Hippocampal formation (tissue), 2 donors: Measurements from ENCODE around the gene PLA2G4E.

Experiments used
- DNase-seq, 2 donors: peaks; one replicate each; lab custom pipeline; 2025; lab: John Stamatoyannopoulos, UW

The PLA2G4E gene

DNA sequence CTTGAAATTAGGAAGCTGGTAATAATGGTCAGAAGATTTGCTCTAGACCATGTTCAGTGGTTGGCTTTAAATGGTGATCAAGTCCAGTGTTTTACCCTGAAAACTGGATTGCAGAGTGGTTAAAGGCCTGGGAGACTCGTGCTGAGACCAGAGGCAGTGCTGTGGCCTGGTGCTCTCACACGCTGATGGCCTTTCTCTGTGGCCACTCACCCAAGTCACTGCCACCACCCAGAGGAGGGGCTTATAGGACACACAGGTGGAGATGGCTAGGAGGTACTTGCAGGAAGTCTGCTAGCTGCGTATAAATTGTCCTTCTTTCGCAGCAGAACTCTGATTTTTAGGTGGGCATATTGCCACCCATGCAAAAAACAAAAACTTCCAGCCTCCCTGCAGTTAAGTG, 42.3 kb downstream of the PLA2G4E start:
- DNase-seq: no peak

GRCh38 chr15:41977757-41978383, 43.0 kb downstream of the PLA2G4E start:
- no peak for DNase-seq

- no peak for DNase-seq
Measured at GRCh38 chr15:41975669-41976068, 45.2 kb downstream of the PLA2G4E start.

DNA sequence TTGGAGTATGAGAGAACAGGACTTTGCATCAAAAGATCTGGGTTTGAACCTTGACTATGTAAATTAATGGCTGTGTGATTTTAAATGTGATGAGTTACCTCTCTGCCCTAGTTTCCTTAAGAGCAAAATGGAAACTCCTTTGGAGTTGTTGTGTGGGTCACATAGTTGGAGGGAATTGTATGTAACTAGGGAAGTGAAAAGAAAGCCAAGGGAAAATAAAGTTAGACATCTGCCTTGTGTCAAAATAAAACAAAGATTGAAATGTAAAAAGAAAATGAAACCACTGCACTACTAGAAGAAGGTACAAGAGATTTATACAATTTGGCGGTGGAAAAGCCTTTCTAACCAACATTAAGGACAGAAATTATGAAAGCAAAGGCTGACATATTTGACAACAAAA, 46.8 kb downstream of the PLA2G4E start:
- DNase-seq: no peak

DNA sequence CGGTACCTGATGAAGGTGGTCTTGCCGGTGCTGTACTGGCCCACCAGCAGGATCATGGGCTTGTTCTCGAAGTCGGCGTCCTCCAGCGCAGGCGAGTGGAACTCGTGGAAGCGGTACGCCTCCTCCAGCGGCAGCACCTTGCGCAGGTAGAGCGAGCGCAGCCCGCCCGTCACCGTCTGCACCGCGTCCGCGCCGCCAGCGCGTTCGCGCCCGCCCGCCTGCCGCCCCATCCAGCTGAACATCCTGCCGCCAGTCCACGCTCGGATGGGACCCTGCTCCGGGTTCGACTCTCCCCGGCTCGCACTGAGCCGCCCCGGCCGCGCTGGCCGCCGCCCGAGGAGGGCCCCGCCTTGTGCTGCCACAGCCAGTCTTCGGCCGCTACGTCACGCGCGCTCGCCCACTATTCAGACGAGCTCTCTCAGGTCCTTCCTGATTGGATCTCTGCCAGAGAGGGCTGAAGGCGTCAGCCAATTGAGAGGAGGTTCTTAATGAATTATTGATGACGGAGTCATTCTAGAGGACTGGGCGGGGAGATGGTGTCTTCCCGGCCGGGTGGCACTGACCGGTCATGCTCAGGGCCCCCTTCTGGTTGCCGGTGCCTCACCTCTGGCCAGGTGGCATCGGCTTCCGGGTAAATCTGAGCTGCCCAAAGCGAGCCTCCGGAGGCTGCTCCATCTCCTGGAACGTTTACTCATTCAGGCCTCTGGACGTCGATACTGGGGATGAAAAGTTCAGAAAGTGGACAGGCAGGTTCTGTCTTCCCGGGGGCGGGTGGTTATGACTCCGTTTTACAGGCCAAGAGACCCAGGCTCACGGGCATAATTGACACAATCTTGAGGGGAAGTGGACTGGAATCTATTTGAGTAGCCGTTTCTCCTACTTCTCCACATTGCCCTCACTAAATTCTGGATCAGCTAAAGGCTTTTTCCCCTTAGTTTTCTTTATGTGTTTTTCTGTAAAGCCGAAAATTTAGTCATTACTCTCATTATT, 48.3 kb downstream of the PLA2G4E start, which contains the start of gene EHD4:
Gene EHD4 (minus strand): TSS at position 305 of the 990 bp plus-strand sequence. CDS start 63 bp downstream, at position 242.
- peak; percentile 94 to 96 for DNase-seq

DNA sequence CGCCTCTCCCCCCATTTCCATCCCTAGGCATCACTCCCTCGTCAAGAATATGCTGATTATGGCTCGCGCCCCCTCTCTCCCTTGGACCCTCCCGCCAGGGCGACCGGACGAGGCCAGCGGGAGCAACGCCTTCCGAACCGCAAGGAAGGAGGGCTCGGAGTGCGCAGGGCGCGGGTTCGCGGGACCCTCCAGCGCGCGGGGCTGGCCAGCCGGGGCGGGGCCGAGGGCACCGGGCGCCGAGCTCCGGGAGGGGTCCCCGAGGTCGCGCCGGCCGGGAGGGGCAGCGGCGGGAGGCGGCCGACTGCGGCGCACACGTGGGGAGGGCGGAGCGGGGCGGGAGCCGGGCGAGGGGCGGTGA, 49.0 kb downstream of the PLA2G4E start:
- no peak for DNase-seq

GRCh38 chr15:41971089-41971894, 49.5 kb downstream of the PLA2G4E start:
- peak in 1 of 2 donors; percentile 22 for DNase-seq

GRCh38 chr15:41970456-41970855, 50.4 kb downstream of the PLA2G4E start:
- no peak for DNase-seq

DNA sequence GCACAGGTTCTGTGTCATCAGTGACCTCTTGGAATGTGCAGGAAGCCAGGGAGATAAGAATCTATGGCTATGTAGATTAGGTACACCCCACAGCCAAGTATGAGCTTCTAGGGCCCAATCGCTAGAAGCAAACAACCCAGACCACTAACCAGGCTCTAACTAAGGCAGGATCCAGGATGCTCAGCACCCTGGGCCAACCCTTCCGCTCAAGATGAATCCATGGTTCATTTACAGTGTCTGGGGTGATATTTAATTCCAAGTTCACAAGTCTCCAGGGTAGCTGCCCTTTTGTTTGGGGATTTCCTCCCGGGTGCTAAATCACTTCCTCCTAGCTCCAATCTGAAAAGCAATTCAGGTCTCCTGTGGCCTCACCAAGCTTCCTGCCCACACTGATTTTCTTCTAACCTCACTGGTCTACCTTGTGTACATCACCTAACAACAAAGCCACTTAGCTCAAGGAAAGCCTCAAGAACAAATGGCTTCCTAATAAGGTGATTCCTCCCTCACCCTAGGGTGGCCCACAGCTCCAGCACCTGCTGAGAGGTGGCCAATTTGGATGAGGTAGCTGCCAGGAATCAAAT, 50.9 kb downstream of the PLA2G4E start:
- peak in 1 of 2 donors; percentile 11 for DNase-seq

DNA sequence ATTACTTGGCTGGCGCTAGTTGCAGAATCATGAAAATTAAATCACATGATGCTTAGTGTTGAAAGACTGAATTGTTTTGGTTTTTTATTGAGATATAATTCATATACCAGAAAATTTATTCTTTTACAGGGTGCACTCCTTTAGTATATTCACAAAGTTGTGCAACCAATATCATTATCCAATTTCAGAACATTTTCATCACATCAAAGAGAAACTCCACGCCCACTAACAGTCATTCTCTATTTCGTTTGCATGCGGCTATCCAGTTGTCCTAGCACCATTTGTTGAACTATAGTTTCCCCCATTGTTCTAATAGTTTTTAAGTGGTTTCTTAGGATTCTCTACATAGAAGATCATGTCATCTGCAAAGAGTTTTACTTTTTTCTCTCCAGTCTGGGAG, 52.1 kb downstream of the PLA2G4E start:
- DNase-seq: no peak

DNA sequence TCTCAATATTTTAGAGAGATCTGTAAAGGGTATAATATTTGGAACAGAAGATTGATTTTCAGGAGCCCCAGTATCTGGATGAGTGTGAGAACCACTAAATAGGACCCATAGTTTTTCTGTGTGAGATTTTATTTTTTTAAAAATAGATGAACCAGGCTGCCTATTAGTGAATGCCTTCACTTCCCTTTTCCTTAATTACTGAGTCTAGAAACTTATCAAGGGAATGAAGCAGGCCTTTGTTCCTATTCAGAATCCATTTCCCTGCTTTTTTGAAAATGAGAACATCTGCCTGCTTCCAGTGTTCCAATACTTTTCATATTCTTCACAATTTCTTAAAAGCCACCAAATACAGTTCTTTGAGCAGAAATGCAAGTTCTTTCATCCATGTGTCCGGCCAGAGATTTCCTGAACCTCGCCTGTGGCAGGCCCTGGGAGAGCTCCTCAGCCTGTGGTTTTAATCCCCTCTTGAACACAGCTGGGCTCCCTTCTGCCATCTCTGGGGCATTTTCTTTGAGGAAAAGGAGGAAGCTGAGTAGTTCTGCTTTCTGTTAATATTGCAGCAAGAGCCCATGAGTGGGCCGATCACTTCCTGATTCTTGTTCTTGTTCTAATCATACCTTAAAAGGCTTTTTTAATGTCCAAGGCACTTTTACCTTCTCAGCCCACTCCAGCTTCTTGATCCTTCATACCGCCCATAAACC, 53.2 kb downstream of the PLA2G4E start:
- peak; percentile 10 to 21 for DNase-seq

DNA sequence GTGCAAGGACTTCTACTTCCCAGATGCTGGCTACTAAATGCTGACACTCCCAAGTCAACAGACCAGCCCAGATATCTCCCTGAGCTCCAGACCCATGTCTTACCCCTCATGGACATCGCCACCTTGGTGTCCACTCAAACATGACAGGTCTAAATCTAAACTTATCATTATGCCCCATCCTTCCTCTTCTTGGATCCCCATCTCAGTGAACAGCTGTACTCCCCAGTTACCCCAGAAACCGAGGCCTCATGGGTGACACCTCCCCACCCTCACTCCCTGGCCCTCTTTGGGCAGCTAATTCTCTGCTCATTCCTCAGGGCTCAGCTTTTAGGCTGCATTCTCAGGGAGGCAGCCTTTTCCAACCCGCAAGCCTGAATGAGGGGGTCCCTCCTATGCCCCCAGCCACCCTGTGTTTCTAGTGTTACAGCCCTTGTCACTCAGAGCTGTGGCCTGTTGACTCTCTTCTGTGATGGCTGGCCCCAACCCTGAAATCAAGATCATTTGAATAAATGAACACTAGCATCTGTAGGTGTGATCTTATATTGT, 53.8 kb downstream of the PLA2G4E start:
- no peak for DNase-seq

GRCh38 chr15:41966414-41966812, 54.4 kb downstream of the PLA2G4E start:
- no peak for DNase-seq

GRCh38 chr15:41965441-41966413, 55.1 kb downstream of the PLA2G4E start:
- no peak for DNase-seq

DNA sequence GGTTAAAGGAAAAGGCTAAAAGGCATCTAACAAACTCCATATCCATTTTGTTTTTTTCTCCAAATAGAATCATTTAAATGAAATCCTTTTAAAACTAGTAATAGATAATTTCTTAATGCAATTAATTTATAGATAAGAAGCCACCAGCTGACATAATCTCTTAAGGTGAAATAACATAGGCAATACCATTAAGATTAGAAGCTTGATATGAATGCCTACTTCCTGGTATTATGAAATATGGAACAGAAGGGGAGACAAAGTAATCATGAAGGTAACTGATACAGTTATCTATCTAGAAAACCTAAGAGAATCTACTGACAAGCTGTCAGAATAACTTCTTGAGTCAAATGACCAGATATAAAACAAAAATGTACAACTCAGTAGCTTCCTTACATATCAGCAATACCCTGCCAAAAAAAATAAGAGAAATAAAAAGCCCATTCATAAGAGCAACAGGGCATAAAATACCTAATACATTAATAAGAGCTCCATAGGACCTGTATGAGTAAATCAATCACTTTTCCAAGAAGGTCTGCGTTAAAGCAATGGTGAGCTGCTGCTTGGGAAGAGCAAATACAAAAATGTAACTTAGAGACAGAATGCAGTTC, 59.1 kb downstream of the PLA2G4E start:
- no peak for DNase-seq

DNA sequence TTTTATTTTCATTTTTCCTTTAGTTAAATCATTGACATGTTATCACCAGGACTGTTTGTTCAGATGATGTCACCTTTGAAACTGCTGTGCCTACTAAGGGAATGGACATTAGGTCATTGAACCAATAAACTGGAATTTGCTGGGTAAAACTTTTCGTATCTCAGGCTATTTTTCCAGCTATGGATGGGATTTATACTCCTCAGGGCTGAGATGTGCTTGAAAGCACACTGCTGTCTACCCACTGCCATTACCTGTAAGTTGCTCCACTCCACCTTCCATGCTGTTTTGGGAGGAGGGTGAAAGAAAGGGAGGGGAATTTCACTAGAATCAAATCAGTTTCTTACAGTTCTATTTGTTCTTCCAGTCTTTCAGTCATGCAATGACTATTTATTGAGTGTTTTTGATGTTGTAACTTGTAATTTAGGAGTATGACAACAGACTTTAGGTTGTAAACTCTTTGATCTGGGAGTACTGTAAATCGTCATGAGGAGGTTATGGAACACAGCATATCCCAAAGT, 59.8 kb downstream of the PLA2G4E start:
- no peak for DNase-seq

- no peak for DNase-seq
Measured at GRCh38 chr15:41958002-41958420, 62.8 kb downstream of the PLA2G4E start.

DNA sequence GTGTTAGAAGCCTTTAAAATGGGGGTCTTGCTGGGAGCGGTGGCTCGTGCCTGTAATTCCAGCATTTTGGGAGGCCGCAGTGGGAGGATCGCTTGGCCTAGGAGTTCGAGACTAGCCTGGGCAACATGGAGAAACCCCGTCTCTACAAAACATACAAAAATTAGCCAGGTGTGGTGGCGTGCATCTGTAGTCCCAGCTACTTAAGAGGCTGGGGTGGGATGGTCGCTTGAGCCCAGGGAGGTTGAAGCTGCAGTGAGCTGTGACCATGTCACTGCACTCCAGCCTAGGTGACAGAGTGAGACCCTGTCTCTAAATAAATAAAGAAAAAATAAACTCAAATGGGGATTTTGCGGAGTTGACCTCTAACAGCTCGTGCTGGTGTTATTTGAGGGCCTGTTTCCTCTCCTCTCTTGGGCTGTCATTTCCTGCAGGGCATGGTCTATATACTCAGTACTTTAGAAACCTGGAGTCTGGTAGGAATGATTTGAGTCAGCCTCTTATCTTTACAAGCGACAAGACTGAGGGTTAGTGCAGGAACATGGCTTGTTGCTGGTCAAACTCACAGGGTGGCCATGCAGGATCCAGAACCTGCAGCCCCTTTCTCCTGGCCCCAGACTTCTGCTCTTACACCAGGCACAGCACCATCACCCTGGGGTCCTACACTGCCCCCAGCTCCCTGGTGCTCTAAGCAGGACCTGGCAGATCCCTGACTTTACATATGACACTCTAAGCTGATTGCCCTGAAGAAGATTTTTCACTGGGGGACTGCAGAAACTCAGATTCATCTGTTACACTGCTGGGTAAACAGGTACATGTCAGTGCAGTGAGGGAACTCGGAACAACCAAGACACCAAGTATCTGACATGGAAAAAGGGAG, 63.6 kb downstream of the PLA2G4E start:
- no peak for DNase-seq
